IPS-18c (cell line): Measurements from ENCODE around the gene RPL41.
"Not testable (repeated sequence)": the region's sequence is repeated elsewhere in the genome, so short reads cannot be mapped to it uniquely, and the experiment has no call there.

Experiments used
- H3K4me3 ChIP-seq: 2 replicates; pipeline ENCODE4 v1.7.0; 2013; ENCODE audit warnings: low read depth, mild to moderate bottlenecking, low read length, moderate library complexity; ENCODE audit not compliant: insufficient read depth
- H3K9me3 ChIP-seq: one replicate; pipeline ENCODE4 v1.6.1; 2013; ENCODE audit warnings: mild to moderate bottlenecking, low read length, moderate library complexity; ENCODE audit not compliant: control insufficient read depth, insufficient read depth

RPL41 gene

GRCh38 chr12:56116267-56117081, at the start of gene RPL41:
Gene RPL41 (plus strand): TSS chr12:56116633.
- no peaks in the 10 kb centered on the region for H3K9me3 ChIP-seq

GRCh38 chr12:56071648-56072047, 44.8 kb upstream of the RPL41 start:
- H3K4me3 ChIP-seq: no peak overlapping the region
- H3K9me3 ChIP-seq: no peaks in the 10 kb centered on the region

More at GRCh38 chr12:56116267-56117081, at the start of gene RPL41:
- H3K4me3 ChIP-seq: peak within 1 kb of the TSS; percentile 97

GRCh38 chr12:56074396-56074795, 42.0 kb upstream of the RPL41 start:
- H3K4me3 ChIP-seq: no peak overlapping the region
- H3K9me3 ChIP-seq: no peaks in the 10 kb centered on the region

GRCh38 chr12:56077966-56078365, 38.5 kb upstream of the RPL41 start:
- H3K4me3 ChIP-seq, H3K9me3 ChIP-seq: not testable (repeated sequence)

- H3K9me3 ChIP-seq: no peaks in the 10 kb centered on the region
- no peak overlapping the region; the same call in 1 of the 2 replicates for H3K4me3 ChIP-seq
Measured at GRCh38 chr12:56078427-56078826, 38.0 kb upstream of the RPL41 start.

GRCh38 chr12:56078931-56079722, 37.3 kb upstream of the RPL41 start:
- H3K4me3 ChIP-seq: peak overlapping the region; percentile 94
- H3K9me3 ChIP-seq: no peaks in the 10 kb centered on the region

GRCh38 chr12:56079723-56080555, 36.5 kb upstream of the RPL41 start, which contains the start of gene ERBB3:
Gene ERBB3 (plus strand): TSS chr12:56080165. CDS start chr12:56080301, 136 bp downstream.
- Histone ChIP-seq H3K4me3 (peak within 1 kb of the TSS; percentile 94), H3K9me3 (no peaks in the 10 kb centered on the region)

GRCh38 chr12:56080556-56081138, 35.8 kb upstream of the RPL41 start:
- H3K9me3 ChIP-seq: no peaks in the 10 kb centered on the region
- peak overlapping the region; percentile 94 for H3K4me3 ChIP-seq

GRCh38 chr12:56081393-56082347, 34.8 kb upstream of the RPL41 start:
- Histone ChIP-seq H3K9me3 (no peaks in the 10 kb centered on the region), H3K4me3 (peak overlapping the region; percentile 94)

- Histone ChIP-seq H3K4me3 (no peak overlapping the region), H3K9me3 (no peaks in the 10 kb centered on the region)
Measured at GRCh38 chr12:56082382-56082781, 34.1 kb upstream of the RPL41 start.

- no peaks in the 10 kb centered on the region for H3K9me3 ChIP-seq
Measured at GRCh38 chr12:56082967-56083366, 33.5 kb upstream of the RPL41 start.

GRCh38 chr12:56084958-56085543, 31.4 kb upstream of the RPL41 start:
- H3K4me3 ChIP-seq: no peak overlapping the region
- H3K9me3 ChIP-seq: no peaks in the 10 kb centered on the region

More at GRCh38 chr12:56082967-56083366, 33.5 kb upstream of the RPL41 start:
- H3K4me3 ChIP-seq: no peak overlapping the region

- H3K9me3 ChIP-seq: no peaks in the 10 kb centered on the region
- H3K4me3 ChIP-seq: no peak overlapping the region
Measured at GRCh38 chr12:56086096-56086495, 30.3 kb upstream of the RPL41 start.

GRCh38 chr12:56086608-56087007, 29.8 kb upstream of the RPL41 start:
- no peaks in the 10 kb centered on the region for H3K9me3 ChIP-seq
- H3K4me3 ChIP-seq: no peak overlapping the region

GRCh38 chr12:56087220-56087619, 29.2 kb upstream of the RPL41 start:
- H3K4me3 ChIP-seq: no peak overlapping the region
- no peaks in the 10 kb centered on the region for H3K9me3 ChIP-seq

- H3K4me3 ChIP-seq: no peak overlapping the region
- no peaks in the 10 kb centered on the region for H3K9me3 ChIP-seq
Measured at GRCh38 chr12:56097738-56098137, 18.7 kb upstream of the RPL41 start.
